ENCODE results near the gene TMEM158.
A peak's percentile ranks its signal among the peaks of the same experiment; 100 is the strongest.

GRCh38 chr3:45210308-45211041, 15.6 kb downstream of the TMEM158 start:
- TF ChIP-seq, protein P1, sequence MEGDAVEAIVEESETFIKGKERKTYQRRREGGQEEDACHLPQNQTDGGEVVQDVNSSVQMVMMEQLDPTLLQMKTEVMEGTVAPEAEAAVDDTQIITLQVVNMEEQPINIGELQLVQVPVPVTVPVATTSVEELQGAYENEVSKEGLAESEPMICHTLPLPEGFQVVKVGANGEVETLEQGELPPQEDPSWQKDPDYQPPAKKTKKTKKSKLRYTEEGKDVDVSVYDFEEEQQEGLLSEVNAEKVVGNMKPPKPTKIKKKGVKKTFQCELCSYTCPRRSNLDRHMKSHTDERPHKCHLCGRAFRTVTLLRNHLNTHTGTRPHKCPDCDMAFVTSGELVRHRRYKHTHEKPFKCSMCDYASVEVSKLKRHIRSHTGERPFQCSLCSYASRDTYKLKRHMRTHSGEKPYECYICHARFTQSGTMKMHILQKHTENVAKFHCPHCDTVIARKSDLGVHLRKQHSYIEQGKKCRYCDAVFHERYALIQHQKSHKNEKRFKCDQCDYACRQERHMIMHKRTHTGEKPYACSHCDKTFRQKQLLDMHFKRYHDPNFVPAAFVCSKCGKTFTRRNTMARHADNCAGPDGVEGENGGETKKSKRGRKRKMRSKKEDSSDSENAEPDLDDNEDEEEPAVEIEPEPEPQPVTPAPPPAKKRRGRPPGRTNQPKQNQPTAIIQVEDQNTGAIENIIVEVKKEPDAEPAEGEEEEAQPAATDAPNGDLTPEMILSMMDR (optimal IDR thresholded peaks at IDR 0.05 in 1 of 3, IDR thresholded peaks at IDR 0.05 in 1 of 3, conservative IDR thresholded peaks at IDR 0.05 in 1 of 3; ENCODE audit: extremely low read depth in 1 of 3, insufficient read depth in 2 of 3, low read length in 3 of 3) = peak; percentile 90 to 100 (median 94)
- TF ChIP-seq EZH2 (IDR thresholded peaks at IDR 0.05; ENCODE audit: low read length) = no peak
